NCI-H82 (cell line): Measurements from ENCODE around the gene GRID2.
A peak's percentile ranks its signal among the peaks of the same experiment; 100 is the strongest.

ENCODE experiments used
- DNase-seq: peaks from one replicate; lab custom pipeline; 2025; lab: John Stamatoyannopoulos, UW

Gene GRID2

GRCh38 chr4:92714640-92715039, 410.9 kb downstream of the GRID2 start:
- DNase-seq: no peak

DNA sequence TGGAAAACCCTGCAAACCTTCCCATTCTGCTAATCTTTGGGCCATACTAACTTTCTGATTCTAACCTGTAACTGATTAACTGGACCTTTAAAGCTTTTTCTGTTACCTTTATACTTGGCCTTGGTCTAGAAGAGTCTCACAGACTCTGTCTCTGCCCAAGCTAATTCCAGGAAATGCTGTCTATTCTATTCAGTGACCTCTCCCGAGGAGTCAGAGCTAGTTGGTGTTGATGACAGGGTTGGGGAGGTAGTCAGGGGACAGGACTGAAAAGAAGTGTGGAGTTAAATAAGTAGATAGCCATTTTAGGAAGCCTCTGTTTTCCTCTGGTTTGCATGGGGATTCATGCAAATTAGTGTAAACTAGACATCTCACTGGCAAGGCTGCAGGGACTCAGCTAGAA, 429.5 kb downstream of the GRID2 start:
- DNase-seq: no peak

- no peak for DNase-seq
Measured at GRCh38 chr4:92735025-92735665, 431.4 kb downstream of the GRID2 start.

GRCh38 chr4:92760433-92760832, 456.7 kb downstream of the GRID2 start:
- no peak for DNase-seq

DNA sequence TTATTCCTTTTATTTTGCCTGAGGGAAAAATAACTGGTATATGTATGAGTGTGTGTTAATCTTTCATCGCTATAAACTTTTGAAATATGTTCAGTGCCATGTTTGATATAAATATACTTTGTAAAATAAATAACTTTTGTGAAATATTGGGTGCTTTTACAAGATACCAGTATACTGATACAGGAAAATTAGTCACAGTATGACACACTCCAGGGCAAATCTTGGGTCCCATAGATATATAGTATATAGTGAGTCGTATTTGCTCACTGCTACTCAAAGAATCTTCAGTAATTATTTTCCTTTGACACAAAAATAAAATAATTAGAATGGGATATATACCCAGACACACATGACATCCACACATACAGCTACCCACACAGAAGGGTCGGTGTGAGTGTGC, 472.3 kb downstream of the GRID2 start:
- no peak for DNase-seq

DNA sequence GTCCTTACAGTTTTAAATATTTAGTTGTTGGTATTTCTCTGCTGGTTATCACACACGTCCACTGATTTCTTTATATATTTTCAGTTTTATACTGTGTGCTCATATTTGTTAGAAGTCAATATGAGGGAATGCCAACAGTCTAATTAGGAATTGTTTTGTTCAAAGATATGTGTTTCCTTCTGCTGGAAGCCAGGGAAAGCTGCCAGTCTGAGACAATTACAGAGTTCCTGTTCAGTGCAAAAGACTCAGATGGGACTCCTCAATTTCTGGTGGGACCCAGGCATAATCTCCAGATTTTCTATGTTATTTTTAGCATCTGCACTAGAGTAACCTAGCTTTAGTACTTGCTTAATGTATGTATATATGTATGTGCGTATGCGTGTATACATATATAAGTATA, 486.0 kb downstream of the GRID2 start:
- no peak for DNase-seq

DNA sequence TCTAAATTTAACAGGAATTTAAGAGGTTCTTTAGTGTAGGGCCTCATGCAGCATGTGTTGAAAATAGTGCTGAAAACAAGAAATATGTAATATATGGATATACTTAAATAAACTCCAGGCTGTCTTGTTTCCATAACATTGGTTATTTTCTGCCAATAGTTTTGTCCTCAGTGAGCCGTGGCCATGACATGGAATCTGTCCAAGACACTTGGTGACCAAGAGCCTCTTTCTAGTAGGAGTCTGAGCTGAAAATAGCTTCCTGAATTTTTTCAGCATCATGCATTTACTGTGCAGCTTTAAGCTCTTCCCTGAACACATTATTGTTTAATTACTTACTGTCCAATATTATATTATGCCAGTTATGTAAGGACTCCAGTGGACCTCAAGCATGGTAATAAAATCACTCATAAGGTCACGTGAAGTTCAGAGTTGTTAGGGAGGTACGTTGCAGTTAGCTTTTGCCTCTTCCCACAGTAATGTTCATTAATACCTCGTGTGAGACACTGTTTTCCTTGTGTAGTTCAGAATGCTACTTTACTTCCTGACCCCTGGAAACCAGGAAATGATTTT, 488.2 kb downstream of the GRID2 start:
- DNase-seq: no peak

DNA sequence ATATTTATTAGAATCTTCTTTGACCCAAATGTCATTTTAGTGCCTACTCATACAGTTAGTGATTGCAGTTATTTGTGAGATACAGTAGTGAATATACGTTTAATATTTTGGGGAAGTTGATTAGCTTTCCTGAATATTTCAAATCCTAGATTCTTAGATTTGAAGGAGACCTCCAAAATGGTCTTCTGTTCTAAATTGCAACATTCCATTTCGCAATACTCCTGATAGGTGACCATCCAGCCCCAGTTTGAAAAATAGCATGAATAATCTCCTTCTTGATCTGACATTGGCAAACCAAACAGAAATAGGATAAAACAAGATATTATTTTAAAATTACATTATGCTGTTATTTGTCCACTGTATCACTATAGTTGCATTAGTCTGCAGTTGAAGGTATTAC, 505.6 kb downstream of the GRID2 start:
- DNase-seq: no peak

DNA sequence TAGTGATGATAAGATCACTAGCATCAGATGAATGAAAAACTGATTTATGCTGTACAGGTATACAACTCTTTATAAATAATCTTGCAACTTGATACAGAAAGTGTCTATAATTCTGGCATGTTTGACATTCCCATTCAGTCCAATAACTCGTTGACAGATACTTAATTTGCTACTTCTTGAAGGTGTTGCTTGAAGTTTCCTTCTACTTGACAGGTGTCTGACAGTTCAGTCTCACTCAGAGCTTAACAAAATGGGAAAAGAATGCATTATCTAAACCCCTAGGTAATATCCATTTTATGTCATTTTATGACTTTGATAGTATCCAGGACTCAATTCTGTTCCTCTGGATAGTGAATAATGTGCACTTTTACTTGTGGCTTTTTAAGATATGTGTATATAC, 508.9 kb downstream of the GRID2 start:
- no peak for DNase-seq

- peak; percentile 4 for DNase-seq
Measured at GRCh38 chr4:92814677-92815076, 510.9 kb downstream of the GRID2 start.

DNA sequence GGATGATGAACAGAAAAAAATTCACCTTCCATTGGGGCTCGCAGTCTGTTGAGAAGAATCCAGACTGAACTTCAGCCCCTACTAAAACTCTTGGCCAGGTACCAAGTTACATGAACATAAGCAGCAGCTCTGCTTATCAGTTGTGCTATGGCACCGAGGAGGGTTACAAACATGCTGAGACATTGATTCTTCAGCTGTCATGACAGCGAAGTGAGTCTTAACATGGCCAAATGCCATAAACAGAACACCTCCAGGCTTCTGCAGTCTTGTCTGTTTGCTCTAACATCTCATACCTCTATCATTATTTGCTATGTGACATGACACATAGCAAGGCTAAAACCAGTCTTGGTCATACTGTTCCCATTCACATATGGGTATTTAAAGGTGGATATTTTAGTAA, 521.5 kb downstream of the GRID2 start:
- DNase-seq: no peak

- no peak for DNase-seq
Measured at GRCh38 chr4:92825791-92826190, 522.0 kb downstream of the GRID2 start.

- DNase-seq: no peak
Measured at GRCh38 chr4:92830771-92831170, 527.0 kb downstream of the GRID2 start.

DNA sequence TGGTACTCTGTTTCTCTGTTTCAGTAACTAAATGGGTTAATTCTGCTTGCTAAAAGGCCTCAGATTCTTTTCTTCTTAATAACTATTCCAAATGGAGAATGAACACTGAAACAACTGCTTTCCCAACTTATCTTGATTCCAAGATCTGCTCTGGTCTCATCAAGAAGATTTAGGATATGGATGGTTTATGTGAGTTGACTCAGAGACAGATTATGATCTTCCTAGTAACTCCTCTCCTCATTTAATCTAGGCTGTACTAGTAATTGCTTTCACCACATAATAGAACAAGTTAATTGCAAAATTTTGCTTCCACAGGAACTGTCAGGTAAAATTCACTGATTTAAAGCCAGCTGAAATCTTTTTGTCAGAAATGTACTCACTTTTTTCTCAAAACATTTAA, 537.1 kb downstream of the GRID2 start:
- DNase-seq: no peak

- no peak for DNase-seq
Measured at GRCh38 chr4:92843784-92844183, 540.0 kb downstream of the GRID2 start.

DNA sequence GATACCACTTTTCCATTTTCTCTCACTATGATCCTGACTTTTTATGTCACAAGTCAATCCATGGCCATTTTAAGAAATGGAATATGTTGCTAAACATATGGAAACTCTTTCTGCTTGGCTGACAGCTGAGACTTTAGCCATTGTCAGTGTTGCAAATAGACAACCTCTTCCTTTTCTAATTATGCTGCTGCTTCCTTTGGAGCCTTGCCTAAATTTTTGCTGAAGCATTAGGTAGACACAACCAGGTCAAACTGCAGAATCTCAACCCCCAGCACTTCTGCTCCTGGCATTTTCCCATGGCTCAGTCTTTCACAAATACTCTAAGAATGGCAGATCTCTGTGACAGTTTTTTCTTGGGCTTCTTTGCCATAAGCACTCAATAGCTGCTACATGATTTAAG, 543.3 kb downstream of the GRID2 start:
- no peak for DNase-seq

DNA sequence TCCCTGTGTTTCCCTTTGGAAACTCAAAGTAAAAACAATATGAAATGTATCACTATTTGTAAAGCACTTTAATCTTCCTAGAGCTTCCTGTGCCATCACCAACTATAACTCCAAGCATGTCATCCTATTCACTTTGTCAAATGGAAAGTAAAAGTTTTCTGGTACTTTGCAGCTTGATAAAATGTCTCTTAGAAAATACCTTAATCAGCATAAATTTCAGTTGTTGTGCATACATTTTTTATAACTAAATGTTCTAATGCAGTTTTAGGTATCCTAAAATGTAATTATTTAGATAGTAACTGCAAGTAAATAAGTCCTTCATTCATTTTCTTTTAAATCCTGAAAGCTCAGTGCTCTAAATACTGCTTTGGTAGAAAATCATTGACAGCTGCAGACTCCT, 558.7 kb downstream of the GRID2 start:
- DNase-seq: no peak

GRCh38 chr4:92864096-92864495, 560.3 kb downstream of the GRID2 start:
- DNase-seq: no peak

- no peak for DNase-seq
Measured at GRCh38 chr4:92872604-92873003, 568.8 kb downstream of the GRID2 start.

GRCh38 chr4:92885632-92886031, 581.9 kb downstream of the GRID2 start:
- DNase-seq: no peak

- DNase-seq: no peak
Measured at GRCh38 chr4:92952426-92952825, 648.7 kb downstream of the GRID2 start.

DNA sequence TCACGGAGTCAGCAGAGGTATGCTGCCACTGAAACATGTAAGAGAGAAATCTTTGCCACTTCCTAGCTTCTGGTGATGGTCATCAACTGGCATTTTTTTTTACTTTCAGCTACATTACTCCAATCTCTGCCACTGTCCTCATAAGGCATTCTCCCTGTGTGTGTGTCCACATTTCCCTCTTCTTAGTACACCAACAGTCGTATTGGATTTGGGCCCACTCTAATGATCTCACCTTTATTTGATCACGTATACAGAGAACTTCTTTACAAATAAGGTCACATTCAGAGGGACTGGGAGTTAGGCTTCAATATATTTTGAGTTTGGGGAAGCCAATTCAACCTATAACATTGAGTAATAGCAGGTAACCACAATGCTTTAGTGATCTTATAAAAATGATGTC, 649.1 kb downstream of the GRID2 start:
- no peak for DNase-seq

DNA sequence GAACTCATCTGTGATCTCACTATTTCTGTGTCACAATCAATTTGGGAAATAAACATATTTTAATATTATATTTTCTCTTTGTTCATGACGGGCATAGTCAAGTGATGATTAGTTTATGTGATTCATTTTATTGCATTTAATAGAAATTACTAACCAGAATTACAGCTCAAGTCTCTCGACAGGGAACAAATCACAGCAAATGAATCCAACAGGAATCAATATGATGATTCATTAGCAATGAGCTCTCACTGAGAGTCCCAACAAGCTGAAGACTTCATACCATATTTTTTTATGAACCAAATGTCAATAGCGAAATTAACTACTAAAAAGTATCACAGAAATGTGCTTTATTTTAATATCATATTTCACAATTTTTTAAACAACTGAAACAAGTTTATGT, 649.7 kb downstream of the GRID2 start:
- no peak for DNase-seq

- no peak for DNase-seq
Measured at GRCh38 chr4:92961881-92962280, 658.1 kb downstream of the GRID2 start.
